ENCODE data around the gene CFAP53. TPM values are rescaled to one million over a fixed set of nuclear protein-coding genes. Genes with fewer than 3 reads are reported as not detected.
"Not testable (repeated sequence)": the region's sequence is repeated elsewhere in the genome, so short reads cannot be mapped to it uniquely, and the experiment has no call there.

The CFAP53 gene
- total RNA-seq, 1 experiment from 2014 or later, result 0.08 TPM

GRCh38 chr18:50273203-50274043 lies 7.1 kb upstream of the CFAP53 start:
- Histone ChIP-seq H3K4me3 (no peak overlapping the region), H3K4me1 (replicated peaks) (no peaks in the 10 kb centered on the region), H3K9me3 (replicated peaks) (no peaks in the 10 kb centered on the region), H3K27ac (no peak overlapping the region), H3K27me3 (replicated peaks) (no peaks in the 10 kb centered on the region), H3K36me3 (peaks cover 99% of the 10 kb centered on the region)
- no peak for DNase-seq (ENCODE audit: low read depth in 1 of 2, low spot score in 2 of 2)

GRCh38 chr18:50272568-50272967 lies 6.3 kb upstream of the CFAP53 start:
- Histone ChIP-seq H3K9me3 (replicated peaks) (no peaks in the 10 kb centered on the region), H3K36me3 (peaks cover 100% of the 10 kb centered on the region), H3K4me3 (no peak overlapping the region), H3K4me1 (replicated peaks) (no peaks in the 10 kb centered on the region), H3K27me3 (replicated peaks) (no peaks in the 10 kb centered on the region), H3K27ac (no peak overlapping the region)
- DNase-seq (ENCODE audit: low read depth in 1 of 2, low spot score in 2 of 2), result no peak

GRCh38 chr18:50268022-50268747 lies 1.9 kb upstream of the CFAP53 start:
- Histone ChIP-seq H3K9me3 (replicated peaks) (no peaks in the 10 kb centered on the region), H3K27me3 (replicated peaks) (no peaks in the 10 kb centered on the region), H3K4me3 (no peak overlapping the region), H3K36me3 (peaks cover 64% of the 10 kb centered on the region), H3K27ac (no peak overlapping the region), H3K4me1 (replicated peaks) (peaks cover 3% of the 10 kb centered on the region; the same call in 1 of the 2 replicates)
- DNase-seq (ENCODE audit: low read depth in 1 of 2, low spot score in 2 of 2), result peak in 1 of 2 experiments; percentile 50

GRCh38 chr18:50262977-50263376 lies 3.3 kb downstream of the CFAP53 start:
- Histone ChIP-seq H3K4me1 (replicated peaks) (peaks cover 3% of the 10 kb centered on the region; the same call in 1 of the 2 replicates), H3K36me3 (peaks cover 12% of the 10 kb centered on the region), H3K9me3 (replicated peaks) (no peaks in the 10 kb centered on the region), H3K27ac (no peak overlapping the region), H3K4me3 (no peak overlapping the region), H3K27me3 (replicated peaks) (peaks cover 10% of the 10 kb centered on the region; the same call in 1 of the 2 replicates)
- DNase-seq (ENCODE audit: low read depth in 1 of 2, low spot score in 2 of 2), result no peak

- Histone ChIP-seq H3K27ac (no peak overlapping the region), H3K4me1 (replicated peaks) (no peaks in the 10 kb centered on the region), H3K27me3 (replicated peaks) (no peaks in the 10 kb centered on the region), H3K9me3 (replicated peaks) (no peaks in the 10 kb centered on the region; the same call in 1 of the 2 replicates), H3K36me3 (no peaks in the 10 kb centered on the region), H3K4me3 (no peak overlapping the region)
- no peak for DNase-seq (ENCODE audit: low read depth in 1 of 2, low spot score in 2 of 2)
Measured at GRCh38 chr18:50250935-50251334, 15.4 kb downstream of the CFAP53 start.

GRCh38 chr18:50249576-50249975 lies 16.7 kb downstream of the CFAP53 start:
- no peaks in the 10 kb centered on the region for H3K27me3 ChIP-seq (replicated peaks)
- no peaks in the 10 kb centered on the region; the same call in 1 of the 2 replicates for H3K9me3 ChIP-seq (replicated peaks)
- DNase-seq (ENCODE audit: low read depth in 1 of 2, low spot score in 2 of 2), result no peak
- H3K36me3 ChIP-seq, result no peaks in the 10 kb centered on the region
- H3K4me3 ChIP-seq, result no peak overlapping the region
- H3K4me1 ChIP-seq (replicated peaks), result no peaks in the 10 kb centered on the region
- H3K27ac ChIP-seq, result no peak overlapping the region

GRCh38 chr18:50247561-50247960 lies 18.7 kb downstream of the CFAP53 start:
- no peak overlapping the region for H3K4me3 ChIP-seq
- no peak overlapping the region for H3K27ac ChIP-seq
- H3K27me3 ChIP-seq (replicated peaks), result no peaks in the 10 kb centered on the region; the same call in none of the 2 replicates
- H3K36me3 ChIP-seq, result no peaks in the 10 kb centered on the region
- H3K4me1 ChIP-seq (replicated peaks), result no peaks in the 10 kb centered on the region
- no peak for DNase-seq (ENCODE audit: low read depth in 1 of 2, low spot score in 2 of 2)
- no peaks in the 10 kb centered on the region for H3K9me3 ChIP-seq (replicated peaks)

- H3K4me1 ChIP-seq (replicated peaks); H3K27me3 ChIP-seq (replicated peaks); H3K4me3 ChIP-seq; H3K27ac ChIP-seq; H3K9me3 ChIP-seq (replicated peaks); H3K36me3 ChIP-seq; DNase-seq (ENCODE audit: low read depth in 1 of 2, low spot score in 2 of 2): not testable (repeated sequence)
Measured at GRCh38 chr18:50241768-50242167, 24.5 kb downstream of the CFAP53 start.

- H3K36me3 ChIP-seq, result no peaks in the 10 kb centered on the region
Measured at GRCh38 chr18:50240080-50240563, 26.2 kb downstream of the CFAP53 start.

GRCh38 chr18:50232419-50232818 lies 33.9 kb downstream of the CFAP53 start:
- DNase-seq (ENCODE audit: low read depth in 1 of 2, low spot score in 2 of 2), result no peak
- H3K4me3 ChIP-seq, result no peak overlapping the region
- H3K36me3 ChIP-seq, result no peaks in the 10 kb centered on the region
- no peaks in the 10 kb centered on the region for H3K9me3 ChIP-seq (replicated peaks)
- peaks cover 12% of the 10 kb centered on the region; the same call in 1 of the 2 replicates for H3K27me3 ChIP-seq (replicated peaks)
- H3K27ac ChIP-seq, result no peak overlapping the region
- no peaks in the 10 kb centered on the region for H3K4me1 ChIP-seq (replicated peaks)

More at GRCh38 chr18:50240080-50240563, 26.2 kb downstream of the CFAP53 start:
- no peak for DNase-seq (ENCODE audit: low read depth in 1 of 2, low spot score in 2 of 2)
- 0 out of 2 replicates have a peak, but pooled peaks cover 5% of the 10 kb centered on the region for H3K9me3 ChIP-seq (replicated peaks)
- no peaks in the 10 kb centered on the region for H3K4me1 ChIP-seq (replicated peaks)
- H3K27ac ChIP-seq, result no peak overlapping the region
- H3K4me3 ChIP-seq, result no peak overlapping the region
- peaks cover 7% of the 10 kb centered on the region for H3K27me3 ChIP-seq (replicated peaks)

- Histone ChIP-seq H3K4me1 (replicated peaks) (no peaks in the 10 kb centered on the region), H3K27me3 (replicated peaks) (peaks cover 10% of the 10 kb centered on the region; the same call in 1 of the 2 replicates), H3K9me3 (replicated peaks) (no peaks in the 10 kb centered on the region), H3K27ac (no peak overlapping the region), H3K4me3 (no peak overlapping the region), H3K36me3 (no peaks in the 10 kb centered on the region)
- no peak for DNase-seq (ENCODE audit: low read depth in 1 of 2, low spot score in 2 of 2)
Measured at GRCh38 chr18:50231621-50232020, 34.7 kb downstream of the CFAP53 start.

GRCh38 chr18:50220249-50220648 lies 46.0 kb downstream of the CFAP53 start:
- H3K27me3 ChIP-seq (replicated peaks); H3K4me1 ChIP-seq (replicated peaks): not testable (repeated sequence)

GRCh38 chr18:50218432-50219197 lies 47.7 kb downstream of the CFAP53 start:
- DNase-seq (ENCODE audit: low read depth in 1 of 2, low spot score in 2 of 2), result no peak
- H3K9me3 ChIP-seq (replicated peaks), result peaks cover 4% of the 10 kb centered on the region; the same call in 1 of the 2 replicates

More at GRCh38 chr18:50220249-50220648, 46.0 kb downstream of the CFAP53 start:
- not testable (repeated sequence) for H3K27ac ChIP-seq; H3K9me3 ChIP-seq (replicated peaks); H3K4me3 ChIP-seq; DNase-seq (ENCODE audit: low read depth in 1 of 2, low spot score in 2 of 2); H3K36me3 ChIP-seq

More at GRCh38 chr18:50218432-50219197, 47.7 kb downstream of the CFAP53 start:
- Histone ChIP-seq H3K27me3 (replicated peaks) (peaks cover 7% of the 10 kb centered on the region; the same call in 1 of the 2 replicates), H3K4me3 (no peak overlapping the region), H3K36me3 (no peaks in the 10 kb centered on the region), H3K4me1 (replicated peaks) (no peaks in the 10 kb centered on the region; the same call in 1 of the 2 replicates), H3K27ac (no peak overlapping the region)

Data from SJSA1 (cell line).